HG03457 (cell line): ENCODE measurements around the gene RAPGEF6.
"Not testable (repeated sequence)": the region's sequence is repeated elsewhere in the genome, so short reads cannot be mapped to it uniquely, and the experiment has no call there.

ENCODE experiments used
- ATAC-seq: cut with Tn5 transposase; IDR thresholded peaks from one replicate; pipeline ENCODE4 v1.9.1; 2021; ENCODE audit warnings: moderate number of reproducible peaks; ENCODE audit not compliant: unreplicated experiment

The RAPGEF6 gene

DNA sequence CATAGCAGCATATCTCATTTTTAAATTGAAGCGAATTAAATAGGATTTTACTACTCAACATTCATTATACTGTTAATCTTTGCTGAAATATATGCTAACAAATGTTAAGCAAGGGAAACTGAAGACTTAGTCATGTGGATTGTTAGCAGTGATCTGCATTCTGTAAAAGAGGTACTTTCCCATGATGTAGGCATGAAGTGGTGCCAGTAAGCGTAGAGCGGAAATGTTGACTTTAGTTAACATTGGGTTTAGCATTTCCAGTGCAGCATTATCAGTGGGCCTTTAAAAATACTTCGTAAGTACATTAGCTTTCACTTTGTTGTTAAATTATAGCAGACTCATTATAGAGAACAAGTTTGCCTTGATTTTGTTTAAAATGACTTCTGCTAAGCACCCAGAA is 240.9 kb downstream of the RAPGEF6 start:
- ATAC-seq = peak; percentile 71

DNA sequence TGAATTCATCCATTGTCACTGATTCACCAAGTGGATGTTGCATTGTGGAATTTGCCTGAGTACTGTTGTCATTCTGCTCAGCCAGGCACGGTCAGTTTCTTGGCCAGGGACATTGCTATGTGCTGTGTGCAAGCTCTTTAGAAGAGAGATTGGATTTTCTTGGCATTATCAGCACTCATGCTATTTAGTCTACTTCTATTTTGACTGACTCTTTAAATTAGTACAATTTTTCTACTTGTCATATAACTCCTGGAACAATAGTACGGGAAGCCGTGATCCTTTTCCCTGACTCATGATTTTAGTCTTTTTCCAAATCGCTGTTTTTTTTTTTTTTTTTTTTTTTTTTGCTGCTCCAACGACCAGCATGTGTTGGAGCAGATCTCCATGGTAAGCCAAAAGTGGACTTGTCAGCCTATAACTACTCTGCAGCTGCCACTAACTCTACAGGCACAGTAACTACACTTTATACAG is 241.5 kb downstream of the RAPGEF6 start:
- ATAC-seq = no peak

DNA sequence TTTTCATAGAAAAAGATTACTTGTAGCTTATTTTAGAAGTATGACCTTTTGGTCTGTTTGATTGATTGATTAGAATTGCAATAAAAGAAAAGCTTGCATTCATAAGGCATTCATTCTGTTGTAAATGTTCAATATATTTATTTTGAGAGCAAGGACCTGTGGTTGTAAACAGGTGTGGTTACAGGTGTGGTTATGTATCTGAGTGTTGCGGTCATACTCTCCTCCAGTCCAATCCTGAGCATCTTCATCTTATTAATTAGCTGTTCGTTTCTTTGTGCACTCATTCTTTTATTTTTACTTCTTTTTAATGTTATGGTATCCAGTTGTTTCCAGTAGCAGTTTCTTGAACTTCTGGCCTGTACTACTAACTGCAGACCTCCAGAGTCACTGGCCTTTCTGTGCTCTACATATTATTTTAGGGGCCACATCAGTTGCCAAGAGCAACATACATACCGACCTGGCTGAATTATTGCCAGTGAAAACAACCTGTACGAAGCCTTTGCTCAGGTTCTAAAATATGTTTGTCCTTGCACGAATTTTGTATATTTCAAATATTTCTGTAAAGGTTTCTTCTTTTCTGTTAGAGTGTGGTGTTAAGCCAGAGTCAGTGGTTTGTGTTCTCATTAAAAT is 242.4 kb downstream of the RAPGEF6 start:
- ATAC-seq = no peak

DNA sequence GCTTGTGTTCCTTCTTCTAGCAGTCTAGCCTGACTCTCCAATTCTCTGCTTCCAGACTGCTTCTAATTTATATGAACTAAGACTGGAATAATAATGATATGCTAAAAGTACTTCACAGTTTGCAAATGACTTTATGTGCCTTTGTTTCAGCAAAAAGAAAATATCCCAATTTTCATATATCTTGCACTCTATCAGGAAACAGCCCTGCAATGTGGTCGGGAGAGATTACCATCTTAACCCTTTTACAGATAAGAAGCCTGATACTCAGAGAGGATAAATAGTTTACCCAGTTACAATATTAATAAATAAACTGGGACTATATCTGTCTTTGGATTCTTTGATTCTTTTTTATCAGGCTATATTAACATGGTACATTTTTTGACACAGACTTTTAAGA is 245.2 kb downstream of the RAPGEF6 start:
- no peak for ATAC-seq

DNA sequence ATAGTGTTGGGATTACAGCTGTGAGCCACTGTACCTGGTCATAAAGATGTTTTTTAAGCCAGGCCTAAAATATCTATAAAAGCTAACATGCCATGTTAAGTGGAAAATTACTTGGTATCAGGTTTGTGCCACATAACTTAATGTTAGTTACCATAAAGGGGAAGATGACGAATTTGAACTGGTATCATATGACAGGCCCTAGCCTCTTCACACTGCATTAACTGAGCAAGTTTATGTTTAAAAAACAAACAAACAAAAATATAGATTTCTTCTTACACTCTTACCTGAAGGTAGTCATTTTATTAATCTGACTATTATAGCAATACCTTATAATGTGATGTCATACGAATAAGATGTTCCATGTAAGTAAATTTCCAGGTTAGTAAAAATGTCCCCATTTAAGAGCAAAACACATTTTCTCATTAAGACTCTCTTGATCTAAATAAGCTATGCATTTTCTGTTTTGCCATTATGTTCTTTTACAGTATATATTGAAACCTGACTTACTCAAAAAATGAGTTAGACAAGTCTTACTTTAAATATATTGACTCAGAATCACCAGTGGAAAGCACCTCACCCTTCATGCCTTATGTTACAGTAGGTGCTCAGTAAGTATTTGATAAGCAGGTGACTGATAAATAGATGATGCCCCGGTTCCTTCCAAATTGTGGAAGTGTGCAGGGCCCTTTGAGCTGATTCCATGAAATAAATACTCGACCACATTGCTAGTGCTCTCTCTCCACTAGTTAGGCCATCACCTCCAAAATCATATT is 245.7 kb downstream of the RAPGEF6 start:
- no peak for ATAC-seq

DNA sequence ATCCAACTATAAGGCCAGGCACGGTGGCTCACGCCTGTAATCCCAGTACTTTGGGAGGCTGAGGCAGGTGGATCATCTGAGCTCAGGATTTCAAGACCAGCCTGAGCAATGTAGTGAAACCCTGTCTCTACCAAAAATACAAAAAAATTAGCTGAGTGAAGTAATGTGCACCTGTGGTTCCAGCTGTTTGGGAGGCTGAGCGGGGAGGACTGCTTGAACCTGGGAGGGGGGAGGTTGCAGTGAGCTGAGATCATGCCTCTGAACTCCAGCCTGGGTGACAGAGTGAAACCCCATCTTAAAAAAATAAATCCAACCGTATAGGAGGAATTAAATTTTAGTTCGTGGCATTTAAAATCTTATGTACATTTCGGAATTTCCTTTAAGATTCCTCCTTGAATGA is 247.8 kb downstream of the RAPGEF6 start:
- no peak for ATAC-seq

DNA sequence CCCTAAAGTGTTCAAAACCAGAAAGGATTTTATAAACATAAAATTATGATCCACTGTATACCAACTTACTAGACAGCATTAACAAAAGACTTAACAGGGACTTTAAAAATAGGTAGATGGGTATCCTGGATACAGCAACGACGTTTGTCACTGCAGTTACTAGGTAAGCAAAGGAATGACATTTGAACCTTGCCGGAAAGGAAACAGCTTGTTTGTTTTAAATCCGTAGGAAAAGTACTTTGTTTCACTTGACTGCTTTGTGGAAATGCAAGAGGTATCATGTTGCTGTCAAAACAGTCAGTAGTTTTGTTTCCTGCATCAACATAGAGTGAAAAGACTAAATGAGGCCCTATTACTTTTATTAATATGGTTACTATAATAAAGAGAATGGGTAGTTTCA is 248.2 kb downstream of the RAPGEF6 start:
- ATAC-seq = no peak

DNA sequence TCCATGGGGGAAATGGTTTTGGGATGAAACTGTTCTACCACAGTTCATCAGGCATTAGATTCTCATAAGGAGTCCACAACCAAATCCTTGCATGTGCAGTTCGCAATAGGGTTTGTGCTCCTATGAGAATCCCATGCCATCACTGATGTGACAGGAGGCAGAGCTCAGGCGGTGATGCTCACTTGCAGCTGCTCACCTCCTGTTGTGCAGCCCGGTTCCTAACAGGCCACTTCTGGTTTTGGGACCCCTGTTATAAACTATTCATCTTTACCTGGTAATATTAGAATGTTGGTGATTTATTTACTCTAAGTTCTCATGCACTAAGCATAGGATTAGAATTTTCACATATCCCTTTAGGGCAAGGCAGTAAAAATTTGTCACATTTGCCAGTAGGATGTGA is 248.9 kb downstream of the RAPGEF6 start:
- no peak for ATAC-seq

DNA sequence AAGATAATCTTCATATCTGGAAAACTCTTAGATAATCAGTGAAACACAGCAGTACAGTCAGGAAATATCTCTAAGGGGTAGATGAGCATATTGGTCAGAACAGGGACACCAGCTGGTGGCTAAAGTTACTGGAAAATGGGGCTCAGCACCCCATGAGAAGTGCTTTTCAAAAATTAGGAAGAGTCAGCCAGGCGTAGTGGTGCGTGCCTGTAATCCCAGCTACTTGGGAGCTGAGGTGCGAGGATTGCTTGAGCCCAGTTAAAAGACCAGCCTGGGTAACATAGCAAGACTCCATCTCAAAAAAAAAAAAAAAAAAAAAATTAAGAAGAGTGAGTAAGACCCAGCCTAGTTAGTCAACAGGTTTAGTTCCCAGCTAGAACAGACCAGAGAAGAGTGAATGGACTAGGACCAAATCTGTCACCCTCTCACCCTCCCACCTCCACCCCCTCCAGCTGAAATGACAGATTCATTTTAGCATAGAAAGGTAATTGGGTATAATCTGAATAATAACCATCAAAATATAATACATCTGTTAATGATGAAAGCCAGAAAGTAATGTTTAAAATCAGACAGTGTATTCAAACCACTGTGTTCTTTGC is 250.3 kb downstream of the RAPGEF6 start:
- ATAC-seq = no peak

DNA sequence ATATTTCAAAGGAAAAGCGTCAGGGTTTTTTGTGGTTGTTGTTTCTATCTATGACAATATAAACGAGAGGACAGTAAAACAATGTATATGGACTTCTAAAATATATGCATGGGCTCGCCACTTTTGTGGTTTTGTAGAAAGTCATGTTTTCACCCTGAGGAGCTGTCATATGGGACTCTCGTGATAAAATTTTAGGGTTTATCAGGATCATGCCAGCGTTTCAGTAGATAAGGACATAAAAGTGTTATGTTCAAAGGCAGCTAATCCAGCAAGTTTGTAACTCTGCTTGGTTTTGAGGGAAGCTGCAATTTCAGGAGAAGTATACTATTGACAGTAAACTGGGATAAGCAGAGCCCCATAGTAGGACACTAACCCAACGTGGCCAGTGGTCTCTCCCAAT is 250.9 kb downstream of the RAPGEF6 start:
- no peak for ATAC-seq

DNA sequence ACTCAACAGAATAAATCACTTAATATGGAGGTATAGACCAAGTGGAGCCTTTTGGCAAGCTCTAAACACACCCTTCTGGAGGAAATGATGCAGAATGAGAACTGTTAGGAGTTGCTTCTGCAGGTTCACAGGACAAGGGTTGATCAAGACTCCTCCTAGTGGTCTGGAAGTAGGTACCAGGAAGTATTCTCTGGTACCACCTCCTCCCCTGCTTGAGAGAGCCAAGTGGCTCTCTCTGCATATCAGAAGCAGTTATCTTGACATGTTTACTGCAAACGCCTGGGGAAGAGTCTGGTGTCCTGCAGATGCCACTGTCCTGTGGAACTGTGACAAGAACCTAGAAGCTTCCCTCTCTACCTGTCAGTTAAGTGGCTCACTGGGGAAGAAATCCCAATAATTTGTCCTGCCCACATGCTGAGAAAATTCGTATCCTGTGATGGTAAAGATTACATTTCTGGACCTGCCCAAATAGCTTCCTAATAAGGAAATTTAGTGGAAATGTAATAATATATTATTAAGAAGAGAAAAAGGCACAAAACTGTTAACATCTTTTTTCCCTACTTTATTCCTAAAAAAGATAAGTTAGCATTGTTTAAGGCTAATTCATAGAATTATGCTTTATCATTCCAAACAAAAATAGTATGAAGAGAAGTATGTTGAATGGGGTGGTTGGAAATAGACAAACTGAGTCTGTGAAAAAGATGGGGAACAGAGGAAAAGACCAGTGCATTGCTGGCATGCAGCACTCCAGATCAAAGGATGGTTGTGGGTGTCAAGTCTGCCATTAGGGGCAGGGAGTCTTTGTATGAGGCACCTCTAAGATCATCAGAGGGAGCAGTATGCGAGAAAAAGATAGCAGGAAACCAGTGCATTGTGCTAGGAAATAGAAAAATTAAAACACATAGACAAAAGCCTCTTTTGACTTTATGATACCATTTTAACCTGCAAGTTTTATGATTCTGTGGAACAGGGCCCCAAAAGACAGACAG is 252.3 kb downstream of the RAPGEF6 start:
- ATAC-seq = peak; percentile 48

DNA sequence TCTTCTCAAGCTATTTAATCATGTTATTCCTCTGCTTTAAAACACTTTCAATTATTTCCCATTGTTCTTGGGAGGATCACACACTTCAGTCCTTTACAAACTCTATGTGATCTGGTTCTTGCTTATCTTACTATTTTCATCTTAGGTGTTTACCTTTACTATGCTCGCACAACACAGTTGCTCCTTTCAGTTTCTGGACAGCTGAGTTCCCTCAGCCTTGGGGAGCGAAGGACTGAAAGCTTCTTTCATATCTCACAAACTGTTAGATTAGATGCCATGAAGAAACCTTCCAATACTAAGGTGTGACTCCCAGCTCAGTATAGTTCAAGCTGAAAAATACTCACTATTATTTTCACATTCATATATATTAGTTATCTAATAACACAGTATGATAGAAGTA is 253.3 kb downstream of the RAPGEF6 start:
- ATAC-seq = peak; percentile 36

DNA sequence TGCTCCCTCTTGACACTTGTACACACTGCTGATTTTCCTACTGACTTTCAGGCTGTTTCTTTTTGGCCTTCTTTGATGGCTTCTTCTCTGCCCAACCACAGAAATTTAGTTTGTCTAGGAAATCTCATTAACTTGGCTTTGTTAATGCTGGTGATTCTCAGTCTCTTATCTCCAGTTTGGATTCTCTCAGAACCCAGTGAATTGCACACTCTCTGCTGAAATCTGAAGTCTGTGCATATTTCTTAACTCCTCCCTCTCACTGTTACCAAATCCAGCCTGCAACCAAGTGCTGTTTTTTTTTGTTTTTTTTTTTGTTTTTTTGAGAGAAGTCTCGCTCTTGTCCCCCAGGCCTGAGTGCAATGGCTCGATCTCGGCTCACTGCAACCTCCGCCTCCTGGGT is 254.0 kb downstream of the RAPGEF6 start:
- no peak for ATAC-seq

DNA sequence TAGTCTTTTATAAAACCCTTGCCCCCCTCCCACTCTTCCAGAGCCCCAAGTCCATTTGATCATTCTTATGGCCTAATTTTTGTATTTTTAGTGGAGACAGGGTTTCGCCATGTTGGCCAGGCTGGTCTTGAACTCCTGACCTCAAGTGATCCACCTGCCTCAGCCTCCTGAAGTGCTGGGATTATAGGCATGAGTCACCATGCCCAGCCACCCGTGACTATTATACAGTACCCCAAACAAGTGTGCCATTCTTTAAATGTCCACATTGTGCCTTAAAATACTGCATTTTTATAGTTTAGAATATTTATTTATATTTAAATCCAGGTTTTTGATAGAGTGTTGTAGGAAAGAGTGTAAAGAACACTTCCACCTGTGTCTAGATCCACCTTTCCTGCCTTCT is 254.8 kb downstream of the RAPGEF6 start:
- not testable (repeated sequence) for ATAC-seq

DNA sequence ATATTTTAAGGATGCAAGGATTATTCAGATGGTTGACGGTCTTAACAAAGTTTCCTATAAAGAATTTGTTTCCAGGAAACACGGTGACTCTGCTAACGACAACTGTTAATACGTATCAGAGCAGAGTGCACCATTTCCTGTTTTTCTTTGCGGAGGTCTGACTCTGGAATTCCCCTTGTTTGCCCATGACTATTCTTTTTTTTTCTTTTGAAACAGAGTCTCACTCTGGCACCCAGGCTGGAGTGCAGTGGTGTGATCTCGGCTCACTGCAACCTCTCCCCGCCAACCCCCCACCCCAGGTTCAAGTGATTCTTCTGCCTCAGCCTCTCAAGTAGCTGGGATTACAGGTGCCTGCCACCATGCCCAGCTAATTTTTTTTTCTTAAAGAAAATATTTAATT is 255.3 kb downstream of the RAPGEF6 start:
- ATAC-seq = peak; percentile 34

DNA sequence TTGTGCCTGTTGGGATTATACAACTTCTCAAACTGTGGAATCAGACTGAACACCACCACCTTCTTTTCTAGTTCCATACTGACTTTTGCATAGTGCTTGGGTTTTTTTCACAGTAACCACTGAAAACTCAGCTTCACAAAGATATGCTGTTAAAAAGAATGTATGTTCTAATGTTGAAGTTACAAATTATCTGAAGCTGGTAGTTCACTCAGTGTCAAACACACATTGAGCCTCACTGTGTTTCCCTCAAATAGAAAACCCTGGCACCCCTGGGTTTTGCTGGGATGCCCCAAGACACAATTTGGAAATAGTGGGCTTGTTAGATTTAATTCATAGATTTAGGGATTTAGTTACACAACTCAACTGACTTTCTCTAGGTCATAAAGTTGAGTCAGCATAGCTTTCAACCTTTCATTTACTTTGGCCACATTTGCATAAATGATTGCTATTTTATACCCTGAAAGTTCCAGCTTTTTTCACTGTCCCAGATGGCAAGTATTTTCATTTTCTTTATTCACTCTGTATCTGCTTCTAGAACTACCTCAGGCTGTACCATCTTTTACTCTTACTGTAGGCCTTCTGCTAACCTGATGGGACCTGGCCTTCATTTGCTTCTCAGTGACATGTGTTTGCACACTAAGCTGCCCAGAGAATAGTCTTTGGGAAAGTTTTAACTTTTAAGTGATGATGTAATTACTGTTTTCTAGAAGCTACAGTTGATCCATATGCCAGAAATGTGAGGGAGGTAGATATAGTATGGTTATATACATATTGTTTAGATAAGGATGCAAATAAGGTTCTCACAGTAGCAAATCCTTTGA is 256.1 kb downstream of the RAPGEF6 start:
- no peak for ATAC-seq

DNA sequence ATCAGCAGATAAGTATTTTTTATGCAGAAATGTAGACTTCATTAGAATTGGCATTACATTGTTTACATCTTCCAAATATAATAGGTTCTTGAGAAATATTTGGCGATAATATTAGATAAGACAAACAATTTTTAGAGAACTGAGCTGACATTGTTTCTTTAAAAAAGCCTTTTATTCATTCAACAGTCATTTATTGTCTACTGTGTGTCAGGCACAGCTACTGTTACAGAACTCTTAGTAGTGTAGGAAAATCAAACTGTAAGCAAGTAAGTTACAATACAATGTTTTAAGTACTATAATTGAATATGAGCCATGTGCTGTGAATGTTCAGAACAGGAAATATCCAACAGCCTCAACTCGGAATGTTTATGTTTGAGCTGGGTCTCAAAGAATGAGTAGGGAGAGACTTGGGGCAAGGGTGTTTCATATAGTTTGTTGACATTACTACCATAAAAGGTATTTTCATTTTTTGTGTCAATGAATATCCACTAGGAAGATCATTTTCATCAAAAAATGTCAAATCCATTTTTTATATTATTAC is 257.2 kb downstream of the RAPGEF6 start:
- no peak for ATAC-seq

DNA sequence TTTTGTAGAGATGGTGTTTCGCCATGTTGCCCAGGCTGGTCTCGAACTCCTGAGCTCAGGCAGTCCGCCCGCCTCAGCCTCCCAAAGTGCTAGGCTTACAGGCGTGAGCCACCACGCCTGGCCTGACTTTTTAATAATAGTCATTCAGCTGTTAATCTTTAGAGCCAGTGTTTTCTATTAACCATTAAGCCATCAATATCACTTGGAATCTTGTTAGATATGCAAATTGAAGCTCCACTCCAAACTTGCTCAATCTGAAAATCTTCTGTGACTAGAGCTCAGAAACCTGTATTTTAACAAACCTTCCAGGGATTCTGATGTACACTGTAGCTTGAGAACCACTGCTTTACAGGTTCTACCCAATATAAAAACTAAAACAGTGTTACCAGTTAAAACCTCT is 257.7 kb downstream of the RAPGEF6 start:
- no peak for ATAC-seq

DNA sequence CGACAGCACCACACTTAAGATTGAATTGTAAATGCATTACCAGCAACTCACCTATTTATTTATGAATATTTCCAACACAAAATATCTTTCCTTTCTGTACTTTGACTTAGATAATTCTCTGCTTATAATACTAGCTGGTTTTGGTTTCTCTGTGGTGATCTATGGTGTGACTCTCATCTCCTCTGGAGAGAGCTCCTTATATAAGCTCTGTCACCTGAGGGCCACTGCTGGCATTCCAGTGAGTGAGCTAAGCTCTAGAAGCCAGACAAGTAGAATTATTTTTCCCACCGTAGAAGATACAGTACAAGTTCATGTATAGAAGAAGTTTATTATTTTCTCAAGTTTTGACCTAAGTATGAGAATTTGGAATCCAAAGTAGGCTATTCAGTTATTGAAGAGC is 259.7 kb downstream of the RAPGEF6 start:
- no peak for ATAC-seq
